ENCODE data around the gene HOXC6.

Gene HOXC6

GRCh38 chr12:54028314-54029201 is at the start of gene HOXC6:
Gene HOXC6 (plus strand): TSS chr12:54028440. CDS start chr12:54028522, 82 bp downstream.
- no peak for DNase-seq

DNA sequence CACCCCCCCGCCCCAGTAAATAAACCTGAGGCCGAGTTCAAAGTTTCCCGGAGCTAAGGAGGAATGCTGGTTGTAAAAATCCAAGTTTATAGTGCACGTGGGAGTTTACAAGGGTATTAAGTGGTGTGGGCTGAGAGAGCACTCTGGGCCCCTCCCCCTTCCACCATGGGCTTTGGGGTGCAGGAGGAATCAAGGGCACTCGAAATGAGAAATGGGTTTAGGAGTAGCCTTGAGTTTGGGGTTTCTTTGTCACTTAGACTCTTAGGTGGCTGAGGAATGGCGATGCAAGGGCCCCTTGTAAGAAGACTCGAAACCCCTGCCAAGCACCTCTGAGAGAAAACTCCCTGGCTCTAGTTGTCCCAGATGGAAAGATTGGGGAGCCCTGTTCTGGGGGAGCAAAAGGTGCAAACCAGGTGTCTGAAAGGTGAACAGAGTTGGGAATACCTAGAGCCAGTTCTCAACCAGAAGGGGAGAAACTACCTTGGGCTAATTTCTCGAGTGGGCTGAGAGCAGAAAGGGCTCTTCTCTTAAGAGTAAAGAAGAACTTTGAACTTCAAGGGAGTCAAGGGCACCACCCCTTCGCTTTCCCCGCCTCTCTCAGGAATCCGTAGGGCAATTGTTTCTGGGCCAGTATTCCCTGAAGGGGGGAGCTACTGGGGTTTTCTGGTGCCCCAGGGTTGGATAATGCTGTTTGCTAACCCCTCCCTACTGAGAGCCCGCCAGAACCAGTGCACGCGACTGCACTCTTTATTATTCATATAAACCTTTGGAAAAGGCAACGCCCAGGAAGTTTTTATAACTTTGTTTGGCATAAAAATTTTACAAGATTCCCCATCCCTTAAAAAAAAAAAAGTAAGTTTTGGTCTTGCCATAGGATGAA is 49.5 kb upstream of the HOXC6 start:
- no peak for DNase-seq

GRCh38 chr12:53980104-53980801 is 48.0 kb upstream of the HOXC6 start:
- no peak for DNase-seq

- DNase-seq = no peak
Observed at GRCh38 chr12:53980802-53981496, 47.3 kb upstream of the HOXC6 start.

- DNase-seq = no peak
Observed at GRCh38 chr12:53981634-53982565, 46.3 kb upstream of the HOXC6 start.

- no peak for DNase-seq
Observed at GRCh38 chr12:53982648-53983567, 45.3 kb upstream of the HOXC6 start.

DNA sequence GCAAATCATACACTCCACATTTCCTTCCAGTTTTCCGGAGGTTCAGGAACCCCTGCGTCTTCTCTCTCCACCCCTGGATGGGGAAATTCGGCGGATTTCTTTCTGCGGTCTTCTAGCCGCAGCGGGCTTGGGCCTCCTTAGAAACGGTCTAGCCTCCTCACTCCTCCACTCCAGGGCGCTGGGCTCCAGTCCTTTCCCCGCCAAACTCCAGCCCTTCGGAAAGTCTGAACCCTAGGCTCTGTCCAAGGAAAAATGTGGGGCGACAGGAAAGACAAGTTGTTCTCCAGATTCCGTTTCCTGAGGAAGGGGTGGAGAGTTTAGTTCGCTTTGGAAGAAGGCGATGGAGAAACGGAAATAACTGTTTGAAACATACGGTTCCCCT is 44.7 kb upstream of the HOXC6 start:
- no peak for DNase-seq

DNA sequence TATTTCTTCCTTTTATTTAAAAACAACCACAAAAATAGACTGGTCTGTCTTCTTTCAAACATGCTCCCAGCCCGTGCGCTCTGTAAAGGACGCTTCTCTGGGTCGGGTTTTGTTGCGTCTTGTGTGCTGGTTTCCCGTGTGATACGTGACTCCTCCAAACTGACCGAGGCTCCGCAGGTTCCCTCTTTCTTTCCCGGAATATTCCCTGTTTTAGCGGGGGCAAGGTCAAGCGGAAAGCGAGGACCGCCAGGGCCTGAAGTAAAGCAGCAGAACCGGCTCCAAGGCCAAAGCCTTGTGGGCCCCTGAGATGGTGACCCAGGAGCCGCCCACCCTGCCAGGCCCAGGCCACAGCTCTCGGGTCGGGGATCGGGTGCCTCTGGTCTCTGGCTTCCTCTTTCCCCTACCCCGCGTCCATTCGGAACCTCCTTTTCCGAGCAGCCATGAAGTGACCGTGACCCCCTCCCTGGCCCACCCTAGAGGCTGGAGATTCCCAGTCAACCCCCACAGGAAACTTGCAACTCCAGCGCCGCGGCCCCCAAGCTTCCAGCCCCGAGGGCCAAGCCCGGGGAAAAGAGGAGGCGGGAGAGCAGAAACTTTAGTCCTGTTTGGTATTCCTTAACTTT is 44.2 kb upstream of the HOXC6 start:
- DNase-seq = no peak

DNA sequence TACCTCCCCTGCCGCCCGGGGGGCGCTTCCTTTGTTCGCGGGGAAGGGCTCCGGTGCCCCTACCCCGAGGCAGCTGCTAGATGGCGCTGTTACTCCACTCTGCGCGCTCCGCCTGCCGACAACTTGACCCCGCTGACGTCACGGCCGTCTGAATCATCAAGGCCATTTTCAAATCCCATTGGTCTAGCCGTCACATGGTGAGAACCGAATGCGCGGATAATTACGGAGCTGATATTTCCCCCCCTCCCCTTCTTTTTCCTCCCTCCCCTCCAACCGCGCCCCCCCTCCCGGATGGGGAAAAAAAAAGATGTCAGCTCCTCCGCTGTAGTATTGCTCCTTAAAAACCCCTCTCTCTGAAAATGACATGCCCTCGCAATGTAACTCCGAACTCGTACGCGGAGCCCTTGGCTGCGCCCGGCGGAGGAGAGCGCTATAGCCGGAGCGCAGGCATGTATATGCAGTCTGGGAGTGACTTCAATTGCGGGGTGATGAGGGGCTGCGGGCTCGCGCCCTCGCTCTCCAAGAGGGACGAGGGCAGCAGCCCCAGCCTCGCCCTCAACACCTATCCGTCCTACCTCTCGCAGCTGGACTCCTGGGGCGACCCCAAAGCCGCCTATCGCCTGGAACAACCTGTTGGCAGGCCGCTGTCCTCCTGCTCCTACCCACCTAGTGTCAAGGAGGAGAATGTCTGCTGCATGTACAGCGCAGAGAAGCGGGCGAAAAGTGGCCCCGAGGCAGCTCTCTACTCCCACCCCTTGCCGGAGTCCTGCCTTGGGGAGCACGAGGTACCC is 43.1 kb upstream of the HOXC6 start, which contains the start of gene HOXC10:
TSS of gene HOXC10 (plus strand) at position 246 of the 791 bp plus-strand sequence. CDS start at position 360, 114 bp downstream.
- DNase-seq = peak; percentile 74

DNA sequence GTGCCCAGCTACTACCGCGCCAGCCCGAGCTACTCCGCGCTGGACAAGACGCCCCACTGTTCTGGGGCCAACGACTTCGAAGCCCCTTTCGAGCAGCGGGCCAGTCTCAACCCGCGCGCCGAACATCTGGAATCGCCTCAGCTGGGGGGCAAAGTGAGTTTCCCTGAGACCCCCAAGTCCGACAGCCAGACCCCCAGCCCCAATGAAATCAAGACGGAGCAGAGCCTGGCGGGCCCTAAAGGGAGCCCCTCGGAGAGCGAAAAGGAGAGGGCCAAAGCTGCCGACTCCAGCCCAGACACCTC is 42.6 kb upstream of the HOXC6 start:
- no peak for DNase-seq

- DNase-seq = no peak
Observed at GRCh38 chr12:53985994-53986685, 42.1 kb upstream of the HOXC6 start.

DNA sequence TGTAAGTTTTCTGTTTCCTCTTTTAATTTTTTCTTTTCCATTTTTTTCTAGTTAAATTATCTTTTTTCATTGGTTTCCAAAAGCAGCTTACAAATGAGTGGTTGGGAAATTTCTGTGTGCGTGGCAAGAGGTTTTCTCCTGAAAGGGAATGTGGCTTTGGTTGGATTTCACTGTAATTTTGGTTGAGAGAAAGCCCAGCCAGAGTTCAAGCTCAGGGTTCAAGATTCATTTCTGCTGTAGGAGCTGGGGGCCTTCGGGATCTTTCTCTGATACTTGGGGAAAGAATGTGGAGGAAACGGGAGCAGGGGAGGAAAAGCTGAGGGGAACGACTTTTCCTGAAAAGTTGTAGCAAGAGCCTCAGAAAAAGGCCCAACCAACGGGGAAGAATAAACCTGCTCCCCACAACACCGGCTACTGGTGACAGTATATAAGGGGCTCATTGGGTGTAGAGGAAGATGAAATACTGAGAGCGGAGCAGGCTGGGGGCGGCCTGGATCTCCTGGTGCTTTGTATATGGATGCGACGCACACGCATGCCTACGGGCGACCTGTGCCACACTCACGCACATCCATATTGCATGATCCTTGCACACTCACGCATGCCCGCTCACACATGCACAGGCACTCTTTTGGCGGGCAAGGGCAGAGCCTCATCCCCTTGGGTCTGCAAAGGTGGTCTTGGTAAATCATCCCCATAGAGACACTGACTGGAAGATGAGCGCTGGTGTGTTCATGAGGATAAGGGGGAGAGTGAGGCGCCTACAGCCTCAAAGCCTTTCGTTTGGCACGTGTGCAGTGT is 41.4 kb upstream of the HOXC6 start:
- no peak for DNase-seq

GRCh38 chr12:53987787-53988230 is 40.4 kb upstream of the HOXC6 start:
- DNase-seq = no peak

DNA sequence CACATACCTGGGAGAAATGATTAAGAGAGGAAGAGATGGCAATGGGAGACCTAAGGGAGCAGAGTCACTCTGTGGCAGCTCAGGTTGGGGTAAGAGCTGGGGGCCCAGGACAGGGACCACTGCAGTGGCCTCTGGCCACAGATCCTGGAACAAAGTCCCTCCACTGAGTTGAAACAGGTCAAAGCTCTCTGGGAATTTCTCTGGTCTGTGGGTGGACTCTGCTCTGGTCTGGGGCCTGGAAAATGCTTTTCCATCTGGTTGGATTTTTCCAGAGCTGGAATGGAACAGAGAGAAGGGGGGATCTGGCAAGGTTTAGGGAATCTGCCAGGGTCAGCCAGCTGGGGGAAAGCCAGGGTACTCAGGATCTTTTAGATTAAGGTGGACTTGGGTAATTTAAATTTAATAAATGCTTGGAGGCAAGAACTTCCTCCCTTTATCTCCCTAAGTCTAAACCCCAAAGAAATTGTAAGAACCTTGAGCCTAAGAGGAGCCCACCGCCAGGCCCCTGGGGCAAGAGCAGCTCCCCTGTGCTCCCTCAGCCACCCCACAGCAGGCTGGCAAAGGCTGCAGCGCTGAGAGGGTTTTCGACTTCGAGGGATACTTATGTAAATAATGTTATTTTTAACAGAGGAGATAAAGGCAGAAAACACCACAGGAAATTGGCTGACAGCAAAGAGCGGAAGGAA is 39.6 kb upstream of the HOXC6 start:
- DNase-seq = no peak

GRCh38 chr12:53989227-53990113 is 38.8 kb upstream of the HOXC6 start:
- peak; percentile 30 for DNase-seq
